CD4-positive, alpha-beta T cell (primary cell): ENCODE data around the gene VAV2. TPM values are rescaled to one million over a fixed set of nuclear protein-coding genes. Genes with fewer than 3 reads are reported as not detected.

Experiments
- ATAC-seq: fragments of 200-7000 bp; cut with Tn5 transposase; one replicate; pipeline ENCODE4 v1.10.0; 2022; ENCODE audit warnings: mild to moderate bottlenecking; ENCODE audit not compliant: poor library complexity
- CTCF ChIA-PET: fragments of 350-600 bp; sonication (Branson Sonifier 250); formaldehyde crosslinking; loops from one replicate; lab custom pipeline; 2021; ENCODE audit warnings: antibody characterized with exemption, inconsistent platforms; lab: Charles Lee
- POLR2A ChIA-PET: fragments of 350-600 bp; sonication (Branson Sonifier 250); formaldehyde crosslinking; loops from one replicate; lab custom pipeline; 2021; ENCODE audit warnings: antibody characterized with exemption, inconsistent platforms; lab: Charles Lee
- DNase-seq, 14 experiments: peaks; one replicate each; pipeline ENCODE4 v3.0.0-alpha.2; 2013 to 2020; ENCODE audit warnings: mixed read lengths in 2 of 14
- H3K27ac ChIP-seq, 2 donors: one replicate each; pipeline versions ENCODE4 v1.5.1 to v1.7.0; 2013; ENCODE audit warnings: low read length in 2 of 2, low read depth in 1 of 2, mild to moderate bottlenecking in 1 of 2
- H3K27me3 ChIP-seq, 2 experiments: 1 replicate in 1 of 2; 2 replicates in 1 of 2; pipeline versions ENCODE4 v1.6.1 to v1.7.0; 2013; ENCODE audit warnings: low read length in 2 of 2, control low read depth in 1 of 2, mild to moderate bottlenecking in 1 of 2, moderate library complexity in 1 of 2; ENCODE audit not compliant: insufficient read depth in 2 of 2, control insufficient read depth in 1 of 2
- H3K36me3 ChIP-seq: one replicate; pipeline ENCODE4 v1.6.1; 2013; ENCODE audit warnings: low read length, control low read depth; ENCODE audit not compliant: insufficient read depth
- H3K4me1 ChIP-seq: one replicate; pipeline ENCODE4 v1.6.1; 2013; ENCODE audit warnings: low read length, control low read depth; ENCODE audit not compliant: insufficient read depth
- H3K4me3 ChIP-seq: one replicate; pipeline ENCODE4 v1.5.1; 2013; ENCODE audit warnings: mild to moderate bottlenecking, low read length, moderate library complexity
- H3K9me3 ChIP-seq, 2 experiments: 1 replicate in 1 of 2; 2 replicates in 1 of 2; pipeline versions ENCODE4 v1.6.1 to v1.7.0; 2013; ENCODE audit warnings: low read length in 2 of 2, mild to moderate bottlenecking in 2 of 2, control low read depth in 1 of 2, moderate library complexity in 1 of 2; ENCODE audit not compliant: control insufficient read depth in 1 of 2, insufficient read depth in 1 of 2
- H3K27ac Mint-ChIP-seq: one replicate; pipeline ENCODE4 v1.8.0; 2020; ENCODE audit warnings: mixed read lengths
- H3K27me3 Mint-ChIP-seq: one replicate; pipeline ENCODE4 v1.8.0; 2021; ENCODE audit warnings: mixed read lengths
- H3K36me3 Mint-ChIP-seq: one replicate; pipeline ENCODE4 v1.8.0; 2021; ENCODE audit warnings: low read depth, mixed read lengths
- H3K4me1 Mint-ChIP-seq: one replicate; pipeline ENCODE4 v1.8.0; 2021; ENCODE audit warnings: low read depth, mixed read lengths
- H3K4me3 Mint-ChIP-seq: one replicate; pipeline ENCODE4 v1.8.0; 2020; ENCODE audit warnings: mild to moderate bottlenecking, mixed read lengths
- H3K9me3 Mint-ChIP-seq: one replicate; pipeline ENCODE4 v1.8.0; 2020; ENCODE audit warnings: mixed read lengths
- CTCF ChIP-seq: fragments of 200-600 bp; IDR thresholded peaks from one replicate; pipeline ENCODE4 v1.8.0; 2022; ENCODE audit warnings: antibody characterized with exemption, mild to moderate bottlenecking
- intact Hi-C, 2 experiments: fragments of 100-400 bp; cut with DNase I in 1 of 2; cut with micrococcal nuclease in 1 of 2; formaldehyde crosslinking; loops; one replicate each; pipeline versions ENCODE4 v1.15.1 to v1.9.0; 2023 to 2025; cut with DNase I, micrococcal nuclease
- total RNA-seq, 174 experiments: library from RNA in 2 of 174; stranded (reverse) in 2 of 174; gene quantifications; one replicate each; pipeline ENCODE4 v1.2.3 and lab custom pipeline; 2021 to 2026

The VAV2 gene
- total RNA-seq, 2 experiments from 2014 or later, result 1.6 to 1.7 TPM

GRCh38 chr9:133963166-133963565 is 29.0 kb downstream of the VAV2 start:
- CTCF ChIA-PET, result no interaction called here
- Mint-ChIP-seq H3K4me3 (no peak overlapping the region), H3K27ac (no peak overlapping the region), H3K27me3 (peaks cover 4% of the 10 kb centered on the region), H3K9me3 (peaks cover 6% of the 10 kb centered on the region), H3K4me1 (no peaks in the 10 kb centered on the region), H3K36me3 (no peaks in the 10 kb centered on the region)
- POLR2A ChIA-PET, result no interaction called here
- DNase-seq (no peak), ATAC-seq (no peak)
- H3K36me3 ChIP-seq, result no peaks in the 10 kb centered on the region
- peaks cover 5% of the 10 kb centered on the region for H3K4me1 ChIP-seq
- intact Hi-C loops, result no loop called here
- TF ChIP-seq CTCF, result no peak
- H3K27ac ChIP-seq, result no peak overlapping the region
- peaks cover 6 to 15% of the 10 kb centered on the region in 2 experiments for H3K9me3 ChIP-seq
- H3K27me3 ChIP-seq, result no peaks in the 10 kb centered on the region
- no peak overlapping the region for H3K4me3 ChIP-seq

- Mint-ChIP-seq H3K27ac (no peak overlapping the region), H3K27me3 (peaks cover 4% of the 10 kb centered on the region), H3K4me1 (peaks cover 4% of the 10 kb centered on the region), H3K36me3 (no peaks in the 10 kb centered on the region), H3K4me3 (no peak overlapping the region), H3K9me3 (peaks cover 6% of the 10 kb centered on the region)
- ChIA-PET CTCF (no interaction called here), POLR2A (no interaction called here)
- peaks cover 6 to 15% of the 10 kb centered on the region in 2 experiments for H3K9me3 ChIP-seq
- no peak overlapping the region for H3K27ac ChIP-seq
- intact Hi-C loops, result no loop called here
- no peak for TF ChIP-seq CTCF
- DNase-seq (no peak), ATAC-seq (no peak)
- peaks cover 5% of the 10 kb centered on the region for H3K4me1 ChIP-seq
- H3K27me3 ChIP-seq, result no peaks in the 10 kb centered on the region
- H3K36me3 ChIP-seq, result no peaks in the 10 kb centered on the region
- no peak overlapping the region for H3K4me3 ChIP-seq
These were observed 29.8 kb downstream of the VAV2 start for GRCh38 chr9:133962341-133962740.

GRCh38 chr9:133961226-133962165 is 30.6 kb downstream of the VAV2 start:
- POLR2A ChIA-PET, result no interaction called here
- H3K9me3 Mint-ChIP-seq, result peaks cover 6% of the 10 kb centered on the region
- intact Hi-C loops, result no loop called here
- H3K27me3 Mint-ChIP-seq, result peaks cover 4% of the 10 kb centered on the region
- CTCF ChIA-PET, result no interaction called here
- no peak overlapping the region for H3K4me3 Mint-ChIP-seq
- DNase-seq (no peak), ATAC-seq (no peak)
- H3K36me3 Mint-ChIP-seq, result no peaks in the 10 kb centered on the region
- H3K27ac Mint-ChIP-seq, result no peak overlapping the region
- H3K4me1 ChIP-seq, result peaks cover 5% of the 10 kb centered on the region
- no peak overlapping the region for H3K4me3 ChIP-seq
- no peaks in the 10 kb centered on the region for H3K36me3 ChIP-seq
- peaks cover 6 to 15% of the 10 kb centered on the region in 2 experiments for H3K9me3 ChIP-seq
- H3K27ac ChIP-seq, result no peak overlapping the region
- no peak for TF ChIP-seq CTCF
- H3K4me1 Mint-ChIP-seq, result peaks cover 8% of the 10 kb centered on the region
- H3K27me3 ChIP-seq, result no peaks in the 10 kb centered on the region
